Measurements from ENCODE around the gene LANCL1. TPM values are rescaled to one million over a fixed set of nuclear protein-coding genes. Genes with fewer than 3 reads are reported as not detected.

LANCL1 gene
- total RNA-seq, 1 experiment from 2014 or later, result 61.5 TPM

DNA sequence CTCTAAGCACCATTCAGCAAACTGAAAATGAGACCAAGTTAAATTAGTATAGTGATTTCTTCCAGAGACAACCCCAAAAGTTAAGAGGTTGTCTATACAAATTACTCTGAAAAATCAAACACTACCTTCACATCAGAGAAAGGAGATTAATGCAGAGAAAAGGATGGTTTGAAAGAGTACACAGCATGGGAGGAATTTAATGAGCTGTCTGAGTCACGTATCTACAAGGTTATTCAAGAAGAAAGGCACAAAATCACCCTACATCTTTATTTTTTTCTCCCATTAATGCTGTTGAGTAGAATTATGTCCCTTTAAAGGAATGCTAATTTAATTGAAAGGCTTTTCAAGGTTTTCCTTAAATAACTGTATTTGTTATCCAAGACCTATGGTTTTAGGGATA lies 41.1 kb downstream of the LANCL1 start:
- RAD21 ChIA-PET (ENCODE audit: low non-redundant PET in 1 of 2, low total read pairs in 2 of 2, uncharacterized antibody in 2 of 2, unreplicated experiment in 2 of 2), result no interaction called here
- TF ChIP-seq POLR2AphosphoS5 (IDR thresholded peaks at IDR 0.05; ENCODE audit: low read depth, low read length), result no peak
- TF ChIP-seq CBX3 (IDR thresholded peaks at IDR 0.05; ENCODE audit: low read depth), result no peak
- TF ChIP-seq JUND (IDR thresholded peaks at IDR 0.05), result no peak
- TF ChIP-seq, protein P1, sequence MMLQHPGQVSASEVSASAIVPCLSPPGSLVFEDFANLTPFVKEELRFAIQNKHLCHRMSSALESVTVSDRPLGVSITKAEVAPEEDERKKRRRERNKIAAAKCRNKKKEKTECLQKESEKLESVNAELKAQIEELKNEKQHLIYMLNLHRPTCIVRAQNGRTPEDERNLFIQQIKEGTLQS (IDR thresholded peaks at IDR 0.05), result no peak
- TF ChIP-seq, protein P2, sequence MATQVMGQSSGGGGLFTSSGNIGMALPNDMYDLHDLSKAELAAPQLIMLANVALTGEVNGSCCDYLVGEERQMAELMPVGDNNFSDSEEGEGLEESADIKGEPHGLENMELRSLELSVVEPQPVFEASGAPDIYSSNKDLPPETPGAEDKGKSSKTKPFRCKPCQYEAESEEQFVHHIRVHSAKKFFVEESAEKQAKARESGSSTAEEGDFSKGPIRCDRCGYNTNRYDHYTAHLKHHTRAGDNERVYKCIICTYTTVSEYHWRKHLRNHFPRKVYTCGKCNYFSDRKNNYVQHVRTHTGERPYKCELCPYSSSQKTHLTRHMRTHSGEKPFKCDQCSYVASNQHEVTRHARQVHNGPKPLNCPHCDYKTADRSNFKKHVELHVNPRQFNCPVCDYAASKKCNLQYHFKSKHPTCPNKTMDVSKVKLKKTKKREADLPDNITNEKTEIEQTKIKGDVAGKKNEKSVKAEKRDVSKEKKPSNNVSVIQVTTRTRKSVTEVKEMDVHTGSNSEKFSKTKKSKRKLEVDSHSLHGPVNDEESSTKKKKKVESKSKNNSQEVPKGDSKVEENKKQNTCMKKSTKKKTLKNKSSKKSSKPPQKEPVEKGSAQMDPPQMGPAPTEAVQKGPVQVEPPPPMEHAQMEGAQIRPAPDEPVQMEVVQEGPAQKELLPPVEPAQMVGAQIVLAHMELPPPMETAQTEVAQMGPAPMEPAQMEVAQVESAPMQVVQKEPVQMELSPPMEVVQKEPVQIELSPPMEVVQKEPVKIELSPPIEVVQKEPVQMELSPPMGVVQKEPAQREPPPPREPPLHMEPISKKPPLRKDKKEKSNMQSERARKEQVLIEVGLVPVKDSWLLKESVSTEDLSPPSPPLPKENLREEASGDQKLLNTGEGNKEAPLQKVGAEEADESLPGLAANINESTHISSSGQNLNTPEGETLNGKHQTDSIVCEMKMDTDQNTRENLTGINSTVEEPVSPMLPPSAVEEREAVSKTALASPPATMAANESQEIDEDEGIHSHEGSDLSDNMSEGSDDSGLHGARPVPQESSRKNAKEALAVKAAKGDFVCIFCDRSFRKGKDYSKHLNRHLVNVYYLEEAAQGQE (IDR thresholded peaks at IDR 0.05; ENCODE audit: low read depth), result no peak
- TF ChIP-seq ELF1 (IDR thresholded peaks at IDR 0.05; ENCODE audit: borderline replicate concordance, low read depth), result no peak
- TF ChIP-seq, protein P3, sequence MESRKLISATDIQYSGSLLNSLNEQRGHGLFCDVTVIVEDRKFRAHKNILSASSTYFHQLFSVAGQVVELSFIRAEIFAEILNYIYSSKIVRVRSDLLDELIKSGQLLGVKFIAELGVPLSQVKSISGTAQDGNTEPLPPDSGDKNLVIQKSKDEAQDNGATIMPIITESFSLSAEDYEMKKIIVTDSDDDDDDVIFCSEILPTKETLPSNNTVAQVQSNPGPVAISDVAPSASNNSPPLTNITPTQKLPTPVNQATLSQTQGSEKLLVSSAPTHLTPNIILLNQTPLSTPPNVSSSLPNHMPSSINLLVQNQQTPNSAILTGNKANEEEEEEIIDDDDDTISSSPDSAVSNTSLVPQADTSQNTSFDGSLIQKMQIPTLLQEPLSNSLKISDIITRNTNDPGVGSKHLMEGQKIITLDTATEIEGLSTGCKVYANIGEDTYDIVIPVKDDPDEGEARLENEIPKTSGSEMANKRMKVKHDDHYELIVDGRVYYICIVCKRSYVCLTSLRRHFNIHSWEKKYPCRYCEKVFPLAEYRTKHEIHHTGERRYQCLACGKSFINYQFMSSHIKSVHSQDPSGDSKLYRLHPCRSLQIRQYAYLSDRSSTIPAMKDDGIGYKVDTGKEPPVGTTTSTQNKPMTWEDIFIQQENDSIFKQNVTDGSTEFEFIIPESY (IDR thresholded peaks at IDR 0.05; ENCODE audit: extremely low read depth, insufficient replicate concordance, low read length), result no peak
- CTCF ChIA-PET, result no interaction called here

More for the DNA sequence above, 41.1 kb downstream of the LANCL1 start:
- DNase-seq (ENCODE audit: low read depth, low spot score) (no peak), ATAC-seq (no peak)
- BruUV-seq (replicated peaks), result no TSS peak
- Histone ChIP-seq H3K9me2 (ENCODE audit: insufficient read depth) (no peaks in the 10 kb centered on the region), H3K27ac (ENCODE audit: low read depth, low read length) (no peak overlapping the region), H3K27me3 (ENCODE audit: insufficient read depth, low read length) (no peaks in the 10 kb centered on the region), H3K4me1 (ENCODE audit: control insufficient read depth in 1 of 2, insufficient read depth in 2 of 2, low read length in 2 of 2) (no peaks in the 10 kb centered on the region), H3K9ac (ENCODE audit: low read length) (no peak overlapping the region), H3K36me3 (ENCODE audit: control insufficient read depth in 1 of 2, insufficient read depth in 2 of 2, low read length in 2 of 2) (peaks cover 3 to 12% of the 10 kb centered on the region in 2 experiments; a peak in 3 of 4 replicates), H3K79me2 (ENCODE audit: insufficient read depth, low read length) (no peaks in the 10 kb centered on the region), H3K4me3 (replicated peaks in 1 of 2; ENCODE audit: low read depth in 1 of 2, low read length in 2 of 2) (no peak overlapping the region), H4K20me1 (ENCODE audit: insufficient read depth) (no peaks in the 10 kb centered on the region), H3K9me3 (ENCODE audit: control insufficient read depth in 1 of 2, insufficient read depth in 1 of 2, low read depth in 1 of 2, low read length in 2 of 2) (no peaks in the 10 kb centered on the region), H3K4me2 (ENCODE audit: low read length) (no peak overlapping the region), H2AFZ (ENCODE audit: low read depth, low read length, poor library complexity, severe bottlenecking) (no peak overlapping the region)
- intact Hi-C loops (cut with micrococcal nuclease), result no loop called here
- POLR2A ChIA-PET, result no interaction called here
